Activated naive CD8-positive, alpha-beta T cell treated with anti-CD3 and anti-CD28 coated beads for 36 hours (primary cell): ENCODE measurements around the gene PDLIM5. TPM values are rescaled to one million over a fixed set of nuclear protein-coding genes. Genes with fewer than 3 reads are reported as not detected.
"Not testable (repeated sequence)": the region's sequence is repeated elsewhere in the genome, so short reads cannot be mapped to it uniquely, and the experiment has no call there.

Experiments used
- DNase-seq: peaks from one replicate; pipeline ENCODE4 v3.0.0; 2021
- H3K27ac Mint-ChIP-seq: one replicate; pipeline ENCODE4 v1.8.0; 2022; ENCODE audit warnings: mild to moderate bottlenecking, moderate library complexity, mixed read lengths
- H3K27me3 Mint-ChIP-seq: one replicate; pipeline ENCODE4 v1.8.0; 2022; ENCODE audit warnings: mild to moderate bottlenecking, mixed read lengths
- H3K36me3 Mint-ChIP-seq: one replicate; pipeline ENCODE4 v1.8.0; 2021; ENCODE audit warnings: mild to moderate bottlenecking, mixed read lengths
- H3K4me1 Mint-ChIP-seq: one replicate; pipeline ENCODE4 v1.8.0; 2021; ENCODE audit warnings: mixed read lengths
- H3K4me3 Mint-ChIP-seq: one replicate; pipeline ENCODE4 v1.8.0; 2022; ENCODE audit warnings: mild to moderate bottlenecking, moderate library complexity, mixed read lengths
- H3K9me3 Mint-ChIP-seq: one replicate; pipeline ENCODE4 v1.8.0; 2022; ENCODE audit warnings: mixed read lengths
- total RNA-seq, 2 experiments: library from RNA; stranded (reverse); gene quantifications; one replicate each; pipeline ENCODE4 v1.2.3, GENCODE V29; 2021

PDLIM5 gene
- total RNA-seq, 2 experiments from 2014 or later = 15.1 to 17.0 TPM

DNA sequence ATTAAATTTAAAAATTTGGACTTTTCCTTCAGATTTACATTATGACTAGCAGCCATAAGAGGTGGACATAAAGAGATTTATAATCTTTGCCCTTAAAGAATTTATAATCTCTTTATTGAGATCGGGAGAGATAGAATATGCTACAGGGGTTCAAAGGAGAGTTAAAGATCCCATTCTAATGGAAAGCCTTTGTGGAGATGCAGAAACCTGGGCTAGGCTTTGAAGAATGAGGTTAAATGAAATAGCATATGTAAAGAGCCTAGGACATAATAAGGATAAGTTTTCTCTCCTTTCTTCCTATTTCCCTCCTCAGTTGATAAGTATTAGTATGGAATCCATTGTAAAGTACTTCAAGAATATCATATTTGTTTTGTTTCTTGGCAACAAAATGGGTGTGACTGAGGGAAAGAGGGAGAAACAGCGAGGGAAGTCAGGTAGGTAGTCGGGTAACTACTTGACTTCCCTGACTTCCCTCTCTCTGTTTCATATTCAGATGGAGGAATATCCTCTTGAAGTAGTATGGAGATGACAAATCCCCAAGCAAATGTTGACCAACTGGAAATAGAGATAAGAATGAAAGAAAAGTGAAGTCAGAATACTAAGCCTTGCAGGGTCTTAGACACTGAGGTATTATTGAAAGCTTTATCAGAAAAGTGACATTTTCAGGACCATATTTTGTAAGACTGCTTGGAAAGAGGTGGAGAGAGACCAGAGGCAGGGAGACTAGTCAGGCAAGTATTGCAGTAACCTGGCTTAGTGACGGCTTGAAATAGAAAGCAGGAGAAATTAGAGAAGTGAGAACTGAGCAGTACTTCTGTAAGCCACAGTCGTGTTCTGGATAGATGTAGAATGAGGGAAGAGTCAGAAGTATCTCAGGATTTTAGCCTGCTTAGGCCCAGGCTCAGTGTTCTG lies 82.9 kb downstream of the PDLIM5 start:
- H3K36me3 Mint-ChIP-seq = peaks cover 2% of the 10 kb centered on the region
- no peak overlapping the region for H3K27ac Mint-ChIP-seq
- peaks cover 2% of the 10 kb centered on the region for H3K4me1 Mint-ChIP-seq
- no peaks in the 10 kb centered on the region for H3K9me3 Mint-ChIP-seq
- no peaks in the 10 kb centered on the region for H3K27me3 Mint-ChIP-seq
- no peak for DNase-seq
- no peak overlapping the region for H3K4me3 Mint-ChIP-seq

DNA sequence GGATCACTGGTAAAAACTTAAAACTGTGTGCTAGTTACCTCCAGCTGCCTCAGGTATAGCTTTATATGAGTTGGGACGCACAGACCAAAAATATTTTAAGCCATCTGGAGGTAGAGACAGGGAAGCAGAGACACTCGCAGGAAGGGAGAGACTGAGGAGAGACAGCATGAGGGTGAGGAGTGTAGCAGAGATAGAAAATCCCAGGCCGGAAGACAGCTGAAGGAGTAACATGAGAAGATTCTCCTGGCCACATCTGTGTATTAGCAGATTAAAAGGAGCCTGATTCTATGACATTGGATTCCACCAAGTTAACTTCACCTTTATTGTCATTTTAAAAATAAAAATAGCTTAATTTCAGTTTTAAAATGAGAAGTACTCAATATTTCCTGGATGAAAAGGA lies 84.3 kb downstream of the PDLIM5 start:
- DNase-seq = no peak
- H3K27ac Mint-ChIP-seq = no peak overlapping the region
- H3K9me3 Mint-ChIP-seq = no peaks in the 10 kb centered on the region
- no peaks in the 10 kb centered on the region for H3K27me3 Mint-ChIP-seq
- H3K4me1 Mint-ChIP-seq = peaks cover 2% of the 10 kb centered on the region
- no peak overlapping the region for H3K4me3 Mint-ChIP-seq
- peaks cover 2% of the 10 kb centered on the region for H3K36me3 Mint-ChIP-seq

DNA sequence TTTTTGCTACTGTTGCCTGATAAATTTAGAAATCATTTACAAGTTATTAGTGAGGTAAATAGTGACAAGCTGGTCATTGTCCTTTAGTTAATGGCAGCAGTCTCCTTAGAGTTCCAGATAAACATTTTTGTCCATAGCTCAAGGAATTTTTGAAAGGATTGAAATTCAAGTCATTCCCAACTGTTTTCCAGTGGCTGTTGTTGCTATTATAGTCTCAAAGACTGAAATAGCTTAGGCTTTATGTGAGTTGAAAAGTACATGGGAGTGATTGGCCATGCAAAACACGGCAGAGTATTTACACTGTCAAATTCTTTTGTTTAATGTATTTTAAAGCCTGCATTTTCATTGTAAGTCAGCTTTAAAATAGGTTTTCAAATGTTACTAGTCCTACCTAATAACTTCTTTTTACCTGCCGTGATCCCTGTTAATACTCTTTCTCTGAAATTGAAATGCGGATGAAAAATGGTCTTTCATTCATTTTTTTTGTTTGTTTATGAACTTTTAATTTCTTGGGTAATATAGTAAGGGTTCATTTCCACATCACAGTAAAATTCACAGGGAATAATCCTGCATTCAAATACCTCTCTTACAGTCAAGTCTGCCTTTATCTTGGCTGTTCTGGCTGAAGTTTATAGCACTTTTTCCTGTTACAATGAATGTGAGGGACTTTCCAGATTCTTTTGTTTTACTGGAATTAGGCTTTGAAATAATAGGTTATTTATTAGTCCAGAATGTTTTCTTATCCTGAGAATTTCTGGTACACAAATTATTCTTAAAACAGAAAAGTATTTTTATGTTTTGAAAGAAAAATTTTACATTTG lies 85.1 kb downstream of the PDLIM5 start:
- peaks cover 2% of the 10 kb centered on the region for H3K36me3 Mint-ChIP-seq
- H3K4me3 Mint-ChIP-seq = no peak overlapping the region
- no peak overlapping the region for H3K27ac Mint-ChIP-seq
- H3K4me1 Mint-ChIP-seq = peaks cover 2% of the 10 kb centered on the region
- H3K9me3 Mint-ChIP-seq = no peaks in the 10 kb centered on the region
- no peaks in the 10 kb centered on the region for H3K27me3 Mint-ChIP-seq
- DNase-seq = no peak

DNA sequence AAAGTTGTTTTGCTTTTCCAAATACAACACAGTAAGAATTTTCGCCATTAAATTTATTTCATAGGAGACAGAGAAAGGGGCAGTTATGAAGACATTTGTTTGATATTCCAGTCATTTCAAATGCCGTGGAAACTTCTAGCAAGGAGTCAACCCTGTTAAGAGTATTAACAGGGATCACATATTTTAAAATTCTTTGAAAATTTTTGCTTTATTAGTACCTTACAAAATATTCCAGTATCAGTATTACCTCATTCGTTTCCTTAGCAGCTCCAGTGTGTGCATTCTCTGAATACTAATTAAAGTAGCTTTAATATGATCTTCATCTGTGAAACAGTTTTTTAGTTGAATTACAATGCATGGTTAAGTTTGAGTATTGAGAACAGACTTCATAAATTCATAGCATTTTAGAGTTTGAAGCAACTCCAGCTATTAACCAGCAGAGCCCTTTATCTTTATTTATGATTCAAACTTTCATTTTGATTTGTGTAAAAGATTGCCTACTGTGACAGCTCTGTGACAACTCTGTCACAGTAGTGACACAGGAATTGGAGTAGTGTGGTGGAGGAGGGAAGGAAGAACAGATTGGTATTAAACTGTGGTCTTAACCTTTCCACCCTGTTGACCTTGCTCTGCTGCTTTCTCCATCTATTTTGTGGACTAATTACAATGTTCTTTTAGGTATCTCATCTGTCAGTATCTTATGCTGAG lies 86.3 kb downstream of the PDLIM5 start:
- Mint-ChIP-seq H3K4me1 (peaks cover 2% of the 10 kb centered on the region), H3K27ac (no peak overlapping the region), H3K36me3 (no peaks in the 10 kb centered on the region), H3K27me3 (no peaks in the 10 kb centered on the region), H3K4me3 (no peak overlapping the region), H3K9me3 (no peaks in the 10 kb centered on the region)
- no peak for DNase-seq

DNA sequence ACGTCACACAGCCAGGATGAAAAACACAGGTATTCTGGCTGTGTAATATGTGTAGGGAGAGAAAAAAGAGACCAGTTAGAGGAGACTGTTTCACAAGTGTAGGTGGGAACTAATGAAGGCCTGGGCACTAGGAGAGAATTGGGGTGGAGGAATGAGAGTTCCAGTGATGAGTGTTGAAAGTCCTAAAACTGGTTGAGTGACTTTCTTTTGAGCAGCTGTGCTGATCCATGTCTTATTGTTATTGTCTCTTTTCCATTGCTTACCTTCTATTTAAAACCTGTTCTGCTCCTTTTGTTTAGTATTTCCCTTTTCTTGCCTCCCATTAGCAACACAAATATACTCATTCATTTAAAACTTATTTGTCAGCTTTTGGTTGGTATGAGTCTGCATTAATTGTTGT lies 88.7 kb downstream of the PDLIM5 start:
- H3K27ac Mint-ChIP-seq = no peak overlapping the region
- no peaks in the 10 kb centered on the region for H3K27me3 Mint-ChIP-seq
- no peak for DNase-seq
- no peaks in the 10 kb centered on the region for H3K36me3 Mint-ChIP-seq
- H3K4me3 Mint-ChIP-seq = no peak overlapping the region
- H3K9me3 Mint-ChIP-seq = no peaks in the 10 kb centered on the region
- H3K4me1 Mint-ChIP-seq = no peaks in the 10 kb centered on the region

DNA sequence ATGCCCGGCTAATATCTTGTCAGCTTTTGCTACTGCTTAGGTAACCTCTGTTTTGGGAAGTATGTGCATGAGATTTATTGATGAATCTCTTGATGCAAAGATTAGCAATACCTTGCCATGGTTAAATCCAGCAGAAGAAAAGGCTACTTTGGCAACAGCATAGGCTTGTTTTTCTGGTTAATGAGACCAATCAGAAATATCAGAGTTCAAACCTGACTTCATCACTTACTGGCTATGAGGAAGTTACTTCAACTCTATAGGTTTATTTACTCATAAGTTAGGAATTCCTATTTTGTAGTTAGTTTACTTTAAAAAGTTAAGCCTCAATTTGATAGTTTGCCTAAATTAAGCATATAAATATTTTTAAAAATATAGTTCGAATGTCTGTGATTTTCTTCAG lies 93.1 kb downstream of the PDLIM5 start:
- no peak for DNase-seq
- no peaks in the 10 kb centered on the region for H3K4me1 Mint-ChIP-seq
- H3K9me3 Mint-ChIP-seq = peaks cover 2% of the 10 kb centered on the region
- no peak overlapping the region for H3K4me3 Mint-ChIP-seq
- no peaks in the 10 kb centered on the region for H3K27me3 Mint-ChIP-seq
- H3K27ac Mint-ChIP-seq = no peak overlapping the region
- peaks cover 5% of the 10 kb centered on the region for H3K36me3 Mint-ChIP-seq

DNA sequence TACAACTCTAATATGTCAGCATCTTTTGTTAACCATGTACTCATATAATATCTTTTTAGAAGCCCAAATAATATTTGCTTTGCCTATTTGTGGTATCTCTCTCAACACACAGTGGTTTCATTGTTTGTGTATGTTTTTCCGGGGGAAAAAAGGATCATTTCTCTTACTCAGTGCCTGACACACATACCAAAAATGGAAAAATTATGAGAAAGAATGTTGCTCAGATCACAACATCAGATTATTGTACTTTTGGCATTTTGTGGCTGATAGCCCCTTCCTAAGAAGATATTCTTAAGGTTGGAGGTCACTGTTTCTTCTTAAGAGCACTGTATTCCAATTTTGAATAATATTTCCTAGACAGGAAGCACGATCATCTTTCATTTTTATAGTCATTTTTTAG lies 93.6 kb downstream of the PDLIM5 start:
- Mint-ChIP-seq H3K4me3 (no peak overlapping the region), H3K36me3 (peaks cover 5% of the 10 kb centered on the region), H3K27ac (no peak overlapping the region), H3K9me3 (peaks cover 2% of the 10 kb centered on the region), H3K4me1 (no peaks in the 10 kb centered on the region), H3K27me3 (no peaks in the 10 kb centered on the region)
- no peak for DNase-seq

DNA sequence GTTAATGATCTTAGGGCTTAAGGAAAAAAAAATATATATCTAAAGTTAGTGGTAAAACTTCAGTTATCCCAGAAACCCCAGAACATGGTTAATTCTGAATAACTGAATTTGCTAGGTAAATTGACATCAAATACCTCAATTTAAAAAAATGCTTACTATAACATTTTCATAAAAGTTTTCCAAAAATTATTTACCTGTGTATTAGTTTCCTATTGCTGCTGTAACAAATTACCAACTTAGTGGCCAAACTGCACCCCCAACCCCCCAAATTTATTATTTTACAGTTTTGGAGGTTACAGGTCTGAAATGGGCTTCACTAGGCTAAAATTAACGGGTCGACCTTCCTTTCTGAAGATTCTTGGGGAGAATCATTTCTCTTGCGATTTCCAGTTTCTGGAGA lies 95.2 kb downstream of the PDLIM5 start:
- peaks cover 5% of the 10 kb centered on the region for H3K36me3 Mint-ChIP-seq
- H3K27me3 Mint-ChIP-seq = no peaks in the 10 kb centered on the region
- no peaks in the 10 kb centered on the region for H3K4me1 Mint-ChIP-seq
- peaks cover 2% of the 10 kb centered on the region for H3K9me3 Mint-ChIP-seq
- DNase-seq = no peak
- H3K27ac Mint-ChIP-seq = no peak overlapping the region
- no peak overlapping the region for H3K4me3 Mint-ChIP-seq

DNA sequence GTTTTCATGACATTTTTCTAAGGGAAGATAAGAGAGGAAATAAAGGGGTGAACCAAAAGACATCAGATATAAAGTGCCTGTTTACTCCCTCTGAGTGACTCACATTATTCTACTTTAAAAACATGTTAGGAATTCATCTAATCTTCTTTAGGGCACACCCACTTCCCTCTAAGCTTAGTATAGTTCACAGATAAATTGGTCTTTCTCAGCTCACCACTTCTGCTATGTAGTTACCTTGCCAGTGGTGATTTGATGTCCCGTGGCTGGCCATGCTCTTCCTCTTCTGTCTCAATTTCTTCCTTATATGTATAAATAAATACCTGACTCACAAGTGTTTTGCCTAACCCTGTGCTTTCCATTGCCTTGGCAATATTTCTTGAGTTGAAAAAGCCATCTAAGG lies 96.8 kb downstream of the PDLIM5 start:
- no peak overlapping the region for H3K27ac Mint-ChIP-seq
- no peaks in the 10 kb centered on the region for H3K27me3 Mint-ChIP-seq
- no peak for DNase-seq
- H3K36me3 Mint-ChIP-seq = peaks cover 5% of the 10 kb centered on the region
- no peaks in the 10 kb centered on the region for H3K4me1 Mint-ChIP-seq
- H3K9me3 Mint-ChIP-seq = peaks cover 2% of the 10 kb centered on the region
- no peak overlapping the region for H3K4me3 Mint-ChIP-seq

DNA sequence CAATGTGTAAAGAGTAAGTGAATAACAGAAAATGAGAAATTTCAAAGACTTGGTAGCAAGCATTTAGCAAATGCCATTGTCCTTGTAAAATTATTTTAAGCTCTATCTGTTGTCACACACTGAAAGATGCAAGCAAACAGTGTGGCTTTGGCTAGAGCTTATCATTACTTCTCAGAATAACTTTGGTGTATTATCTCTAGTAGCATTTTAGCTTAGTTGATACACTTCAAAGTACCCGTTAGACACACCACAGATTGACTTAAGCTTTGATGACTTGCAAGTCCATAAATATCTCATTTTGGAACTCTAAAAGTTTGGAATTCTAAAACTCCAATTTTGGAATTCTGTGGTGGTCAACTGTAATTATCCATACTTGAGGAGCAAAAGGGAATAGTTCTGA lies 98.6 kb downstream of the PDLIM5 start:
- Mint-ChIP-seq H3K4me3 (no peak overlapping the region), H3K9me3 (peaks cover 2% of the 10 kb centered on the region), H3K36me3 (peaks cover 5% of the 10 kb centered on the region), H3K27me3 (no peaks in the 10 kb centered on the region), H3K4me1 (no peaks in the 10 kb centered on the region), H3K27ac (no peak overlapping the region)
- DNase-seq = no peak

DNA sequence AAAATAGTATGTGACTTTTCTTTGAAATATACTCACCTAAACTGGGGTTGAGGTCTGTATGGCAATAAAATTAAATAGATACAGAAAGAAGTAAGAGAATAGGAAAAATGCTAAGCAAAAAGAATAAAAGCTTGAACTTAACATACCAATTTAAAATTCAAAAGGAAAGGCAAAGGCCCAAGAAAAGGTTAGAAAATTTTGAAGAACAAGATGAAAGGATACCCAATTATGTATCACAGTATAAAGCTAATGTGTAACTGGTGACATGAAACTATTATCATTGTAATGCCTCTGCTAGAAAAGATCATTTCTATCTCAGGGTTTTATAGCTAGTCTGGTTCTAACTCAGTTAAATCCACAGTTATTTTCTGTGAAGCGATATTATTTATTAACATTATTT lies 99.1 kb downstream of the PDLIM5 start:
- Mint-ChIP-seq H3K27ac (no peak overlapping the region), H3K4me1 (no peaks in the 10 kb centered on the region), H3K36me3 (peaks cover 5% of the 10 kb centered on the region)

DNA sequence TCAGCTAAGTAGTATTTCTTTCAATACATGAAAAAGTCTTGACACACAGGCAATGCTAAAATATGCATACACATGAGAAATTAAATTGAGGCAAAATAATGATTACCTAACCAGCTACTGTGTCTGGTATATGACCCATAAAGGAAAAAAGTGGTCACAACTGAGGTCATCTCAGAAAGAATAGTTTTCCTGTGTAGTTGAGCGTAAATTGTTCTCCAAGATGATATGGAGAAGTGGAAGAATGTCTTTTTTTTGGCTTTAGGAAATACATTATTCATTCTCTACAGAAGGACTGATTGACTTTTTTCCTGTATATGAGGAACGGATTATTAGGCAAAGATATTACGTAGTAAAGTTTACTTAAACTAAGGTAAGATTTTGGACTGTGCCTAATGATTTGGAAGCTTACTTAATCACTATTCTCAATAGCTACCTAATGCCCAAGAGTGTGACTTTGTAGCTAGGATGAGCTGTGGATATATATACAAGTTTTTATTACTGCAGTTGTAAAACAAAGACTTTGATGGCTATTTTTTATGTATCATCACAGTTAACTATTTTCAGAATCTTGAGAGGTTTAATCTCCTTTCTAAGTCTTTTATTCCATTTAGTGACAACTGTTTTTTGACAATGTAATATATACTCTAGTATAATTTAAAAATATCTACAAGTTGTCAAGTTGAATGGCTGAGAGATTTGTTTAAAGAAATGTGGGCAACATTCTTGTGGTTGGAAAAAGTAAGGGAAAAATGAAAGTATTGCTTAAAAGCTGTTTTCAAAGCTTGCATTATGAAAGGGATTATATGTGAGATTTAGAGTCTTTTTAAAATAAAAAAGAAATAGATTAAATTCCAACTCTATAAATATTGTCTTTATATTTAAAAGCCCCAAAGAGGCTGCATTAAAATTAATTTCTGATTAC lies 100.2 kb downstream of the PDLIM5 start:
- H3K4me1 Mint-ChIP-seq = no peaks in the 10 kb centered on the region
- H3K27ac Mint-ChIP-seq = no peak overlapping the region
- no peak for DNase-seq
- H3K27me3 Mint-ChIP-seq = no peaks in the 10 kb centered on the region
- peaks cover 8% of the 10 kb centered on the region for H3K36me3 Mint-ChIP-seq
- H3K9me3 Mint-ChIP-seq = peaks cover 9% of the 10 kb centered on the region
- H3K4me3 Mint-ChIP-seq = no peak overlapping the region

More for the DNA sequence above, 99.1 kb downstream of the PDLIM5 start:
- H3K4me3 Mint-ChIP-seq = no peak overlapping the region
- DNase-seq = no peak
- peaks cover 2% of the 10 kb centered on the region for H3K9me3 Mint-ChIP-seq
- H3K27me3 Mint-ChIP-seq = no peaks in the 10 kb centered on the region

DNA sequence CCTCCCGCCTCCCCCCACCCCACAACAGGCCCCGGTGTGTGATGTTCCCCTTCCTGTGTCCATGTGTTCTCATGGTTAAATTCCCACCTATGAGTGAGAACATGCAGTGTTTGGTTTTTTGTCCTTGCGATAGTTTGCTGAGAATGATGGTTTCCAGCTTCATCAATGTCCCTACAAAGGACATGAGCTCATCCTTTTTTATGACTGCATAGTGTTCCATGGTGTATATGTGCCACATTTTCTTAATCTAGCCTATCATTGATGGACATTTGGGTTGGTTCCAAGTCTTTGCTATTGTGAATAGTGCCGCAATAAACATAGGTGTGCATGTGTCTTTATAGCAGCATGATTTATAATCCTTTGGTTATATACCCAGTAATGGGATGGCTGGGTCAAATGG lies 104.3 kb downstream of the PDLIM5 start:
- H3K27me3 Mint-ChIP-seq, H3K36me3 Mint-ChIP-seq, DNase-seq, H3K27ac Mint-ChIP-seq, H3K4me3 Mint-ChIP-seq, H3K4me1 Mint-ChIP-seq: not testable (repeated sequence)
- H3K9me3 Mint-ChIP-seq = peaks cover 11% of the 10 kb centered on the region

DNA sequence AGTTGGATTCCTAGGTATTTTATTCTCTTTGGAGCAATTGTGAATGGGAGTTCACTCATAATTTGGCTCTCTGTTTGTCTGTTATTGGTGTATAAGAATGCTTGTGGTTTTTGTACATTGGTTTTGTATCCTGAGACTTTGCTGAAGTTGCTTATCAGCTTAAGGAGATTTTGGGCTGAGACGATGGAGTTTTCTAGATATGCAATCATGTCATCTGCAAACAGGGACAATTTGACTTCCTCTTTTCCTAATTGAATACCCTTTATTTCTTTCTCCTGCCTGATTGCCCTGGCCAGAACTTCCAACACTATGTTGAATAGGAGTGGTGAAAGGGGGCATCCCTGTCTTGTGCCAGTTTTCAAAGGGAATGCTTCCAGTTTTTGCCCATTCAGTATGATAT lies 105.9 kb downstream of the PDLIM5 start:
- not testable (repeated sequence) for H3K27me3 Mint-ChIP-seq, H3K4me1 Mint-ChIP-seq, DNase-seq, H3K27ac Mint-ChIP-seq, H3K4me3 Mint-ChIP-seq, H3K36me3 Mint-ChIP-seq
- peaks cover 11% of the 10 kb centered on the region for H3K9me3 Mint-ChIP-seq
